ENCODE results near the gene BEND3.
"Not testable (repeated sequence)": the region's sequence is repeated elsewhere in the genome, so short reads cannot be mapped to it uniquely, and the experiment has no call there.

Gene BEND3

DNA sequence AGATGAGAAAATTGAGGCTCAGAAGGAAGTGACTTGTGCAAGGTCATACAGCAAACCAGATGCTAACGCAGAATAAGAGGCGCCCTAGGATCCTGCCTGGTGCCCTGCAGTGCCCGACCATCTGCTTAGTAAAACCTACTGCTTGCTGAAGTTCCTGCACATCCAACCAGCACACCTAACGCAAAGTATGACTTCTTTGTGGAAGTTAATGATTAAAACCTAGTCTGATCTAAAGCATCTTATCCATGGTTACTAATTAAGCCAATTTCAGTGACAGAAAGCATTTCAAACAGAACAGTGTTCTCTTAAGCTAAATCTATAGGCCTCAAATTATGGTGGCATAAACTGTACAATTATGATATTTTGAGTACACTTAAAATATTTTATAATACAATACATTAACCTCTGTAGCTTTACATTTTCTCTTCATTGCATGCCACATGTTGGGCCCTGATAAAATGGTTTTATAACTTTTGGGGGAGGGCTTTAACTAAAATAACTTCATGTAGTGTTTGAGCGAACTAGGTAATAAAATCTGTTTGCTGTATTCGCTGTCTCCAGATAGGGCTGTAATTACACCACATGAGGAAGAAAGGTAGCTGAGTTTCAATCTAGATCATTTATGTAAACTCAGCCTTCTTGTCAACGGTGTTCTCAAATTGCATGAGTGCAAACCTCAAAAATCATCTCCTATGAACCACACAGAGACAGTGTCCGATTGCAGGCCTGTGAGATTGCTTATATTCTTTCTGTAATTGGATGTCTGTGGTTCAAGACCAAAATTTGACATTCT lies 37.5 kb upstream of the BEND3 start:
- DNase-seq, result no peak
- TF ChIP-seq, protein P1, sequence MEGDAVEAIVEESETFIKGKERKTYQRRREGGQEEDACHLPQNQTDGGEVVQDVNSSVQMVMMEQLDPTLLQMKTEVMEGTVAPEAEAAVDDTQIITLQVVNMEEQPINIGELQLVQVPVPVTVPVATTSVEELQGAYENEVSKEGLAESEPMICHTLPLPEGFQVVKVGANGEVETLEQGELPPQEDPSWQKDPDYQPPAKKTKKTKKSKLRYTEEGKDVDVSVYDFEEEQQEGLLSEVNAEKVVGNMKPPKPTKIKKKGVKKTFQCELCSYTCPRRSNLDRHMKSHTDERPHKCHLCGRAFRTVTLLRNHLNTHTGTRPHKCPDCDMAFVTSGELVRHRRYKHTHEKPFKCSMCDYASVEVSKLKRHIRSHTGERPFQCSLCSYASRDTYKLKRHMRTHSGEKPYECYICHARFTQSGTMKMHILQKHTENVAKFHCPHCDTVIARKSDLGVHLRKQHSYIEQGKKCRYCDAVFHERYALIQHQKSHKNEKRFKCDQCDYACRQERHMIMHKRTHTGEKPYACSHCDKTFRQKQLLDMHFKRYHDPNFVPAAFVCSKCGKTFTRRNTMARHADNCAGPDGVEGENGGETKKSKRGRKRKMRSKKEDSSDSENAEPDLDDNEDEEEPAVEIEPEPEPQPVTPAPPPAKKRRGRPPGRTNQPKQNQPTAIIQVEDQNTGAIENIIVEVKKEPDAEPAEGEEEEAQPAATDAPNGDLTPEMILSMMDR (IDR thresholded peaks at IDR 0.05; ENCODE audit: low read depth, low read length), result no peak
- Histone ChIP-seq H3K36me3 (no peaks in the 10 kb centered on the region), H3K4me3 (ENCODE audit: low read depth, low read length) (no peak overlapping the region), H3K27me3 (no peaks in the 10 kb centered on the region), H3K4me1 (peaks cover 6% of the 10 kb centered on the region; the same call in 1 of the 2 replicates), H3K9me3 (no peaks in the 10 kb centered on the region; the same call in 1 of the 2 replicates)

DNA sequence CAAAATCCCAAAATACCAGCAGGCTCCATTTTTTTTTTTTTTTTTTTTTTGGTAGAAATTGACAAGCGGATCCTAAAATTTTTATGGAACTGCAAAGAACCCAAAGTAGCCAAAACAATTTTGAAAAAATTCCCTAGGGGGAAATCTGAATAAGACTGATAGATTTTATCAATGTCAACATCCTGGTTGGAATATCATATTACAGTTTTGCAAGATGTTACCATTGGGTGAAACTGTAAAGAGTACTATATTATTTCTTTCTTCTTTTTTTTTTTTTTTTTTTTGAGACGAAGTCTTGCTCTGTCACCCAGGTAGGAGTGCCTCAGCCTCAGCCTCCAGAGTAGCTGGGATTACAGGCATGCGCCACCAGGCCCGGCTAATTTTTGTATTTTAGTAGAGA lies 29.4 kb upstream of the BEND3 start:
- TF ChIP-seq, protein P1 (IDR thresholded peaks at IDR 0.05; ENCODE audit: low read depth, low read length), result no peak
- H3K36me3 ChIP-seq, result no peaks in the 10 kb centered on the region
- no peak for DNase-seq
- no peak overlapping the region for H3K4me3 ChIP-seq (ENCODE audit: low read depth, low read length)
- H3K27me3 ChIP-seq, result no peaks in the 10 kb centered on the region
- H3K4me1 ChIP-seq, result no peaks in the 10 kb centered on the region
- H3K9me3 ChIP-seq, result no peaks in the 10 kb centered on the region

DNA sequence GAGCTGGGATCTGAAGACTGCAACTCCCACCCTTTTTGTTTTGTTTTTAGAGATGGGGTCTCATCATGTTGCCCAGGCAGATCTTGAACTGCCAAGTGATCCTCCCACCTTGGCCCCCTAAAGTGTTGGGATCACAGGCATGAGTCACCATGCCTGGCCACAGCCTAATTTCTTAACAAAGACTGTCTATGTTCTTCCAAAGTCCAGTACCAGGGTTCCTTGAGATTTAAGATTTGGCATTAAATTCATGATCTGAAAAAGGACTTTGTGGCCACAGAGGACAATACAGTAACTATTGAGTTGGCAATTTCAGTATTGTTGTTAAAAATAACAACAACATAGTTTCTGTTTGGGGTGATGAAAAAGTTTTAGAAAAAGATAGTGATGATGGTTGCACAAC lies 28.7 kb upstream of the BEND3 start:
- Histone ChIP-seq H3K4me1 (no peaks in the 10 kb centered on the region), H3K27me3 (no peaks in the 10 kb centered on the region), H3K36me3 (no peaks in the 10 kb centered on the region), H3K4me3 (ENCODE audit: low read depth, low read length) (no peak overlapping the region), H3K9me3 (no peaks in the 10 kb centered on the region)
- TF ChIP-seq, protein P1 (IDR thresholded peaks at IDR 0.05; ENCODE audit: low read depth, low read length), result no peak
- no peak for DNase-seq

DNA sequence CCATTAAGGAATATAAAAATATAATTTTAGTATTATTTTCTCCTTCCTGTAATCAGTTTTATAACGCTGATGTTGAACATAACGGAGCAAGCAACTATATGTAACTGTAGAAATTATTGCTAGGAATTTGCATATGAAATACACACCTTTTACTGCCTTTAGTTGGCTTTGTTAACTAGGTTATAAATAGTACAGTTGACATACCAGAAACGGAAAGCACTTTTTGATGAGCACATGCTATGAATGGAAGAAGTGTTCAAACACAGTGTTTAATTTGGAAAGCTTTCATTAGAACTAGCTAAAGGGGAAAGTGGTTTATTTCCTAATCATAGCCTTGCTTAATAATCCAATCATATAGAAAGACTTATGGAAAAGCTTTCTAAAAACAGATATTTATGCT lies 25.3 kb upstream of the BEND3 start:
- no peak for DNase-seq
- no peaks in the 10 kb centered on the region for H3K27me3 ChIP-seq
- H3K36me3 ChIP-seq, result no peaks in the 10 kb centered on the region
- H3K4me1 ChIP-seq, result no peaks in the 10 kb centered on the region
- TF ChIP-seq, protein P1 (IDR thresholded peaks at IDR 0.05; ENCODE audit: low read depth, low read length), result no peak
- H3K4me3 ChIP-seq (ENCODE audit: low read depth, low read length), result no peak overlapping the region
- H3K9me3 ChIP-seq, result no peaks in the 10 kb centered on the region

DNA sequence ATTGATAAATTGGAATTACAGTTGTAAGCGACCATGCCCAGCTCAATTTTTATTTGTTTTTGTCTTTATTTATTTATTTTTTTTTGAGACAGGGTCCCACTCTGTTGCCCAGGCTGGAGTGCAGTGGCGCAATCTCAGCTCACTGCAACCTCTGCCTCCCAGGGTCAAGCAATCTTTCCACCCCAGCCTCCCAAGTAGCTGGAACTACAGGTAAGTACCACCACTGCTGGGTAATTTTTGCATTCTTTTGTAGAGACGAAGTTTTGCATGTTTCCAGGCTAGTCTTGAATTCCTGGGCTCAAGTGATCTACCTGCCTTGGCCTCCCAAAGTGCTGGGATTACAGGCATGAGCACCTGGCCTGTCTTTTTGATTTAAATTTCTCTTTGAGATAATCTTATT lies 21.0 kb upstream of the BEND3 start:
- not testable (repeated sequence) for H3K27me3 ChIP-seq; H3K9me3 ChIP-seq; DNase-seq; H3K36me3 ChIP-seq; H3K4me3 ChIP-seq (ENCODE audit: low read depth, low read length); H3K4me1 ChIP-seq

DNA sequence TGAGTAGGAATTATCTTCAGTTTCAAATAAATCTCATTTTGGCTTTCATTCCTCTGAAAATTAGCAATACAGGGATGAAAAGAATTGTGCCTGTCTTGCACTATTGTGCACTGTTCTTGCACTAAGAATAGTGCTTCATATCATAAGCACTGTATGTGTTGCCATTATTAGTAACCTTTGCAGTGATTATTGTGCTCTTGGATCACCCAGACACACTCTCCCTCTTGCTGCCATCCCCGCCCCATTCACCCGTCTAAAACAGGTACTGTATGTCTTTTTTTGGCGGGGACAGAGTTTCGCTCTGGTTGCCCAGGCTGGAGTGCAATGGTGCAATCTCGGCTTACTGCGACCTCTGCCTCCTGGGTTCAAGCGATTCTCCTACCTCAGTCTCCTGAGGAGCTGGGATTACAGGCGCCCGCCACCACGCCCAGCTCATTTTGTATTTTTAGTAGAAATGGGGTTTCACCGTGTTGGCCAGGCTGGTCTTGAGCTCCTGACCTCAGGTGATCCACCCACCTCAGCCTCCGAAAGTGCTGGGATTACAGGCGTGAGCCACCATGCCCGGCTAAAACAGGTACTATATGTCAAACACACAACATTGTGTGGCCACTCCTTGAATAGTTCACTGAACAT lies 19.8 kb upstream of the BEND3 start:
- not testable (repeated sequence) for H3K36me3 ChIP-seq; H3K27me3 ChIP-seq; DNase-seq; H3K4me1 ChIP-seq; H3K4me3 ChIP-seq (ENCODE audit: low read depth, low read length); H3K9me3 ChIP-seq

DNA sequence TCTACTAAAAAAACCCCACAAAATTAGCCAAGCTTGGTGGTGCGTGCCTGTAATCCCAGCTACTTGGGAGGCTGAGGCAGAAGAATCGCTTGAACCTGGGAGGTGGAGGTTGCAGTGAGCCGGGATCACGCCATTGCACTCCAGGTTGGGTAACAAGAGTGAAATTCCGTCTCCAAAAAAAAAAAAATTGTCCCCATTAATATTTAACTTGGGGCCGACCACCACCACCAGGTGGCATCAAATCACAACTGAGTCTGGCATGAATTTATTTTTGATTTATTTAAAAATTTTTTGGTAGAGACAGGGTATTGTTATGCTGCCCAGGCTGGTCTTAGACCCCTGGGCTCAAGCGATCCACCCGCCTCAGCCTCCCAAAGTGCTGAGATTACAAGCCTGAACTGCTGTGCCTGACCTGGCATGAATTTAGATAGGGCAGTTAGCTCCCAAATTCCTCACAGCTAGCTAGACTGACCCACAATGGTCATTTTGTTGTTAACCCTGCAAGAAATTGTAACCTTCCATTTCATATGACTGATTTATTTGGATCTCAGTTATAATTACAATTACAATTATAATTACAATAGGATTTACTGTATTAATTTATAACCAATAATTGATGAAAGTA lies 17.1 kb upstream of the BEND3 start:
- Histone ChIP-seq H3K4me3 (ENCODE audit: low read depth, low read length) (no peak overlapping the region), H3K36me3 (no peaks in the 10 kb centered on the region), H3K4me1 (no peaks in the 10 kb centered on the region), H3K27me3 (no peaks in the 10 kb centered on the region), H3K9me3 (no peaks in the 10 kb centered on the region)
- TF ChIP-seq, protein P1 (IDR thresholded peaks at IDR 0.05; ENCODE audit: low read depth, low read length), result peak; percentile 60
- peak; percentile 64 for DNase-seq
